ENCODE data around the gene TEX261. TPM values are rescaled to one million over a fixed set of nuclear protein-coding genes. Genes with fewer than 3 reads are reported as not detected.

Gene TEX261
- total RNA-seq, 1 donor from 2014 or later: 44.7 TPM

GRCh38 chr2:70938586-70938950 is 56.1 kb downstream of the TEX261 start:
- H3K27me3 Mint-ChIP-seq (ENCODE audit: low read depth, unreplicated experiment): peaks cover 76% of the 10 kb centered on the region
- FAIRE-seq: no peak
- peaks cover 14% of the 10 kb centered on the region for H3K4me1 Mint-ChIP-seq (ENCODE audit: low read depth, unreplicated experiment)
- Histone ChIP-seq H3K4me1 (ENCODE audit: insufficient read depth, low read length) (no peaks in the 10 kb centered on the region), H3K4me2 (ENCODE audit: low read length) (no peak overlapping the region), H3K36me3 (ENCODE audit: insufficient read depth, low read length) (no peaks in the 10 kb centered on the region), H3K9ac (ENCODE audit: low read length) (no peak overlapping the region), H3K4me3 (ENCODE audit: insufficient read depth, low read depth, low read length) (no peak overlapping the region), H2AFZ (ENCODE audit: low read depth, low read length) (no peak overlapping the region), H3K79me2 (ENCODE audit: insufficient read depth, low read length) (no peaks in the 10 kb centered on the region), H3K27me3 (ENCODE audit: insufficient read depth, low read length) (peaks cover 14% of the 10 kb centered on the region), H3K9me3 (ENCODE audit: insufficient read depth, low read depth, low read length) (no peaks in the 10 kb centered on the region), H4K20me1 (ENCODE audit: insufficient read depth, low read length) (no peaks in the 10 kb centered on the region), H3K27ac (ENCODE audit: low read depth, low read length) (no peak overlapping the region)
- TF ChIP-seq EZH2 (IDR thresholded peaks at IDR 0.05; ENCODE audit: insufficient read depth, low read length): no peak
- TF ChIP-seq CTCF (IDR thresholded peaks at IDR 0.05; ENCODE audit: insufficient read depth, low read depth, low read length): no peak
- H3K9me3 Mint-ChIP-seq (ENCODE audit: unreplicated experiment): no peaks in the 10 kb centered on the region
- DNase-seq (ENCODE audit: low read depth): no peak
- H3K36me3 Mint-ChIP-seq (ENCODE audit: low read depth, unreplicated experiment): peaks cover 3% of the 10 kb centered on the region
- H3K27ac Mint-ChIP-seq (ENCODE audit: unreplicated experiment): no peak overlapping the region
- no peak overlapping the region for H3K4me3 Mint-ChIP-seq (ENCODE audit: unreplicated experiment)

- peaks cover 13% of the 10 kb centered on the region for H3K4me1 Mint-ChIP-seq (ENCODE audit: low read depth, unreplicated experiment)
- no peak overlapping the region for H3K9ac ChIP-seq (ENCODE audit: low read length)
- H3K79me2 ChIP-seq (ENCODE audit: insufficient read depth, low read length): no peaks in the 10 kb centered on the region
- no peak overlapping the region for H2AFZ ChIP-seq (ENCODE audit: low read depth, low read length)
- H3K4me2 ChIP-seq (ENCODE audit: low read length): no peak overlapping the region
- H3K4me3 Mint-ChIP-seq (ENCODE audit: unreplicated experiment): no peak overlapping the region
- H3K27ac Mint-ChIP-seq (ENCODE audit: unreplicated experiment): no peak overlapping the region
- H3K36me3 Mint-ChIP-seq (ENCODE audit: low read depth, unreplicated experiment): peaks cover 3% of the 10 kb centered on the region
- no peaks in the 10 kb centered on the region for H4K20me1 ChIP-seq (ENCODE audit: insufficient read depth, low read length)
- DNase-seq (ENCODE audit: low read depth) (no peak), FAIRE-seq (no peak)
- no peak for TF ChIP-seq CTCF (IDR thresholded peaks at IDR 0.05; ENCODE audit: insufficient read depth, low read depth, low read length)
- TF ChIP-seq EZH2 (IDR thresholded peaks at IDR 0.05; ENCODE audit: insufficient read depth, low read length): no peak
- no peak overlapping the region for H3K4me3 ChIP-seq (ENCODE audit: insufficient read depth, low read depth, low read length)
- no peak overlapping the region for H3K27ac ChIP-seq (ENCODE audit: low read depth, low read length)
- peaks cover 80% of the 10 kb centered on the region for H3K27me3 Mint-ChIP-seq (ENCODE audit: low read depth, unreplicated experiment)
- H3K27me3 ChIP-seq (ENCODE audit: insufficient read depth, low read length): peaks cover 14% of the 10 kb centered on the region
- no peaks in the 10 kb centered on the region for H3K4me1 ChIP-seq (ENCODE audit: insufficient read depth, low read length)
- H3K36me3 ChIP-seq (ENCODE audit: insufficient read depth, low read length): no peaks in the 10 kb centered on the region
- H3K9me3 Mint-ChIP-seq (ENCODE audit: unreplicated experiment): no peaks in the 10 kb centered on the region
- no peaks in the 10 kb centered on the region for H3K9me3 ChIP-seq (ENCODE audit: insufficient read depth, low read depth, low read length)
Measured at GRCh38 chr2:70937866-70938585, 56.6 kb downstream of the TEX261 start.
